ENCODE data around the gene ITGB6. TPM values are rescaled to one million over a fixed set of nuclear protein-coding genes. Genes with fewer than 3 reads are reported as not detected.
"Not testable (repeated sequence)": the region's sequence is repeated elsewhere in the genome, so short reads cannot be mapped to it uniquely, and the experiment has no call there.

Gene ITGB6
- total RNA-seq, 1 donor from 2014 or later, result 61.3 TPM

- DNase-seq, result not testable (repeated sequence)
These were observed 18.8 kb downstream of the ITGB6 start for GRCh38 chr2:160181146-160181836.

- DNase-seq, result not testable (repeated sequence)
These were observed 19.4 kb downstream of the ITGB6 start for GRCh38 chr2:160180690-160181089.

- no peak for DNase-seq
These were observed 19.9 kb downstream of the ITGB6 start for GRCh38 chr2:160180172-160180571.

- DNase-seq, result peak; percentile 31
These were observed 24.6 kb downstream of the ITGB6 start for GRCh38 chr2:160175169-160176134.

- no peak for DNase-seq
These were observed 25.8 kb downstream of the ITGB6 start for GRCh38 chr2:160174322-160174721.

GRCh38 chr2:160169988-160170387, 30.1 kb downstream of the ITGB6 start:
- no peak for DNase-seq

- no peak for DNase-seq
These were observed 30.6 kb downstream of the ITGB6 start for GRCh38 chr2:160169471-160169870.

- DNase-seq, result no peak
These were observed 31.2 kb downstream of the ITGB6 start for GRCh38 chr2:160168878-160169277.

- DNase-seq, result no peak
These were observed 32.9 kb downstream of the ITGB6 start for GRCh38 chr2:160167089-160167740.

- DNase-seq, result no peak
These were observed 34.1 kb downstream of the ITGB6 start for GRCh38 chr2:160165996-160166395.

- DNase-seq, result no peak
These were observed 35.0 kb downstream of the ITGB6 start for GRCh38 chr2:160165081-160165480.

- no peak for DNase-seq
These were observed 41.9 kb downstream of the ITGB6 start for GRCh38 chr2:160157861-160158829.

- DNase-seq, result no peak
These were observed 43.4 kb downstream of the ITGB6 start for GRCh38 chr2:160156665-160157064.

- DNase-seq, result no peak
These were observed 44.0 kb downstream of the ITGB6 start for GRCh38 chr2:160156100-160156499.

GRCh38 chr2:160148419-160148818, 51.7 kb downstream of the ITGB6 start:
- not testable (repeated sequence) for DNase-seq

- DNase-seq, result no peak
These were observed 54.6 kb downstream of the ITGB6 start for GRCh38 chr2:160145471-160145870.

- no peak for DNase-seq
These were observed 55.6 kb downstream of the ITGB6 start for GRCh38 chr2:160144280-160144990.

- no peak for DNase-seq
These were observed 57.6 kb downstream of the ITGB6 start for GRCh38 chr2:160142472-160142871.

- DNase-seq, result no peak
These were observed 58.2 kb downstream of the ITGB6 start for GRCh38 chr2:160141912-160142311.

GRCh38 chr2:160141419-160141818, 58.7 kb downstream of the ITGB6 start:
- DNase-seq, result no peak

GRCh38 chr2:160140471-160140870, 59.6 kb downstream of the ITGB6 start:
- DNase-seq, result no peak

Data from tongue (tissue), 2 donors.